ENCODE measurements around the gene MIEF2.

The MIEF2 gene

DNA sequence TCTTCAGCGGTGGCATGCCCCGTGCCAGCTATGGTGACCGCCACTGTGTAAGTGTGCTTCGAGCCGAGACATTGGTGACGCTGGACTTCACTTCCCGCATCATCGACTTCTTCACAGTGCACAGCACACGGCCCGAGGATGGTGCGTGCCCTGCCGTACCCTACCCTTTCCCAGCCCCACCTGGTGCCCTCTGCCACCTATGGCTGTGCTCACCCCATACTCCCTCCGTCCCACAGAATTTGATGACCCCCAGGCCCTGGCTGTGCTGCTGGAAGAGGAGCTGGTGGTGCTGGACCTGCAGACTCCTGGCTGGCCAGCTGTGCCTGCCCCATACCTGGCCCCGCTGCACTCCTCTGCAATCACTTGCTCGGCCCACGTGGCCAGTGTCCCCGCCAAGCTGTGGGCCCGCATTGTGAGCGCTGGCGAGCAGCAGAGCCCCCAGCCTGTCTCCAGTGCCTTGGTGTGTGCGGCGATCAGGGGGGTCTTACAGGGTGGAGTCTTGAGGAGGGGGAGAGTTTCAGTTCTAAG, 25.5 kb upstream of the MIEF2 start:
- no peak for DNase-seq (ENCODE audit: low spot score)

DNA sequence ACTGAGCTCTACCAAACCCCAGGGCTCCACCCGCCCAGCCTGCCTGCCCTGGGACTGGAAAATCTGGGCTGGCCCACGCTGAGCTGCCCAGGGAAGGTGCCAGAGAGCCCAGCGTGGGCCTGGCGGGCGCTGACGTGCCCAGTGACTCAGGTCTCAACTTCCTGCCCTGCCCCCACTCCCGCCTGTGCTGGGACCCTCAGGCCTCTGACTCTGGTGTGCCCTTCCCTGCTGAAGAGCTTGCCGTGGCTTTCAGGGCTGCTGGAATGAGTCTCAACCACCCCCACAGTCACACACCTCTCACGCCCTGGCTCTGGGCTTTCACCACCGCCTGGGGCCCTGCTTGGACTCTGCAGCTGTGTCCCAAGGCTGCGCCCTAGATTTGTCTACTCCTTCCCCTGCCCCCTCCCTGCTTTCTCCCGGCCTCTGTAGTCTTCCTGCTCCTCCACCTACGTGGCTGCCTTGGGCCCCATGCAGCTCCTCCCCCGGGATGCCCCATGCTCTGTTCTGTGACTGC, 24.7 kb upstream of the MIEF2 start:
- DNase-seq (ENCODE audit: low spot score), result no peak

DNA sequence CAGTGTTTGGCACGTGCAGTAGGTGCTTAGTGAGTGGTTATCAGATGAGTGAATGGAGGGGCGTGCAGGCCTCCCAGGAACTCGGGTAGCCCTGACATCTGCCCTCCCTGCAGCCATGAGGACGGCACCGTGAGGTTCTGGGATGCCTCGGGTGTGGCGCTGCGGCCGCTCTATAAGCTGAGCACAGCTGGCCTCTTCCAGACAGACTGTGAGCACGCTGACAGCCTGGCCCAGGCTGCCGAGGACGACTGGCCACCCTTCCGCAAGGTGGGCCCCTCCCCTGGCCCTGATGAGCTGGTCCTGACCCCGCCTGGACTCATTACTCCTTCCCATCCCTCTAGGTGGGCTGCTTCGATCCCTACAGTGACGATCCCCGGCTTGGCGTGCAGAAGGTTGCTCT, 24.0 kb upstream of the MIEF2 start:
- no peak for DNase-seq (ENCODE audit: low spot score)

- no peak for DNase-seq (ENCODE audit: low spot score)
These were observed 23.0 kb upstream of the MIEF2 start for GRCh38 chr17:18237461-18237860.

GRCh38 chr17:18238299-18238698, 22.2 kb upstream of the MIEF2 start:
- no peak for DNase-seq (ENCODE audit: low spot score)

DNA sequence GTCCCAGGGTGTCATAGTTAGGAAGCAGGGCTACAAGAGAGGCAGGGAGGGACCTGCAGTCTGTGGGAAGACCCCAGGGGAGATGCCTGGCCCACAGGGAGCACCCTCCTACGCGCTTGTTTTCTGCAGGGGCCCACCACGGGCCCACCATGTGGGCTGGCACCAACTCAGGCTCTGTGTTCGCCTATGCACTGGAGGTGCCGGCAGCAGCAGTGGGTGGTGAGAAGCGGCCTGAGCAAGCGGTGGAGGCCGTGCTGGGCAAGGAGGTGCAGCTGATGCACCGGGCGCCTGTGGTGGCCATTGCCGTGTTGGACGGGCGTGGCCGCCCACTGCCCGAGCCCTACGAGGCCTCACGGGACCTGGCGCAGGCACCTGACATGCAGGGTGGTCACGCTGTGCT, 20.0 kb upstream of the MIEF2 start:
- DNase-seq (ENCODE audit: low spot score), result no peak

DNA sequence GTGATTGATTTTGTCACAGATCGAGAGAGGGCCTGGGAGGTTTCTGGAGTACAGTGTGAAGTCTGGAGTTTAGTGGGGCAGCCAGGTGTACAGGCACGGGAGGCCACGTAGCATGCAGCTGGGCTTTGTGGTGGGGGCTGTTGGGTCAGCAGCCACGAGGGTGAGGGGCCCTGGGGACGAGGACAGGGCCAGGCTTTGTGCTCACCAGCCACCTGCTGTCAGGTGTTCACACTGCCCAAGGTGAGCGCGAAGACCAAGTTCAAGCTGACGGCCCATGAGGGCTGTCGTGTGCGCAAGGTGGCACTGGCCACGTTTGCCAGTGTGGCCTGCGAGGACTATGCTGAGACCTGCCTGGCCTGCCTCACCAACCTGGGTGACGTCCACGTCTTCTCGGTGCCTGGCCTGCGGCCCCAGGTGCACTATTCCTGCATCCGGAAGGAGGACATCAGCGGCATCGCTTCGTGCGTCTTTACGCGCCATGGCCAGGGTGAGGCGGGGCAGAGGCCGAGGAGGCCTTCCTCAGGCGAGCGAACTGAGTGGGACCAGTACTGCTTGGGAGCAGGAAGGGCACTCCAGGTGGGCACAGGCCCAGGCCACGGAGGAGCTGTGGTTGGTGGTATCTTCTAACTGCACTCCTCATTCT, 19.1 kb upstream of the MIEF2 start:
- no peak for DNase-seq (ENCODE audit: low spot score)

DNA sequence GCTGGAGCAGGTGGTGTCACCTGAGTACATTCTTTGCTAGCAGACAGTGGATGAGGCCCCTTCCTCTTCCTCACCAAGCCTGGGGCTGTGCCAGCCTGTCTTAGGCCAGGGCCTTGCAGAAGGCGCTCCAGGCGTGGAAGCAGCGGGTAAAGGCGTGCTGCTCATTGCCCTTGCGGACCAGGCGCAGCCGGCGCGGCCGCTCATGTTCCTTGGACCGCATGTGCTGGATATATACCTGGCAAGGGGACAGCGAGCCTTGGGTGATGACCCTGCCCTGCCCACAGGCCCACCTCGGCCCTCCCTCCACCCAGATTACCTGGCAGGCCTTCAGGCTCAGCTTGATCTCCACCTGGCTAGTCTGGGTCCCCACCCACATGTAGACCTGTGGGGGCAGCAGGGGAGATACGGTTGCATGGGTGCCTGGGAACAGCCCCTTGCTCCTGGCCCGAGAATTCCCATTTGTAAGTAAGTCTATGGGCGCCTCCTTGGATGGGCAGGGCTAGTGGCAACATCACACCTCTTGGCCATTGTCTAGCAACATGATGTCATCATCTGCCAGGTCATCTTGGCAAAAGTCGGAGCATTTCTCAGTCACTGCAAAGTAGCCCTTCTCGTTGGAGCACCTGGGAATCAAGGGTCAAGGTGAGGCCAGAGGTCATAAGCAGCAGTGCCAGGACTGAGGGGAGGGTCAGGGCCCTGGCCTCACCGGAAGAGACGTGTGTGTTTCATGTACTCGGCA, 15.3 kb upstream of the MIEF2 start:
- DNase-seq (ENCODE audit: low spot score), result no peak

- DNase-seq (ENCODE audit: low spot score), result no peak
These were observed 14.2 kb upstream of the MIEF2 start for GRCh38 chr17:18246109-18246725.

DNA sequence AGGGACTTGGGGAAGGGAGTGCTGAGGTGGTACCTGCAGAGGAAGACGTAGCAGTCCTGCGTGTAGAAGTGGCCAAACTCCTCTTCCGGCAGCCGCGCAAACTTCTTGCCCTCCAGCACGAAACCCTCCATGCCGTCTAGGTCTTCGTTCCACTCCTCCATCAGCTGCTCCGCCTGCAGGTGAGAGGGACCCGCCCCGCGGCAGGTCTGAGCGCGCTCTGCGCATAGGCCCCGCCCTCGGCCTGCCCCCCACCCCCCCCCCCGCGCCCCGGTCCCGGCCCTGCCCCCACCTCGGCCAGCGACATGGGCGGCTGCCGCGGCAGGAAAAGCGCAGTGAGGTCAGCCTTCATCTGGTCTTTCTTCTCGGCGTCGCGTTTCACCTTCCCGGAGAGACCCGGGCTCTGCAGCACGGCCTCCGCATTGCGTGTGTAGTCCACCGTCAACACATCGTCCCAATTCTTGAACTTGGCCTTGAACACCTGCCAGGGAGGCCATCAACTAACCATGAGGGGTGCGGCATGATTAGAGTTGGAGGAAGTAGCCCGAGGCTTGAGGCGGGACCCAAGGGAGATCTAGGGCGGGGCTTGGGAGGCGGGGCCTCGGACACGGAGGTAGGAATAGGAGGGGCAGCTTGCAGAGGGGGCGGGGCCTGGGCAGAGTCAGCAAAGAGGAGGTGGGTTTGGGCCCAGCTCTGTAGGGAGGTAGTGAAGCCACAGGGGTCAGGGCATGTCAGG, 13.4 kb upstream of the MIEF2 start:
- peak; percentile 65 for DNase-seq (ENCODE audit: low spot score)

- no peak for DNase-seq (ENCODE audit: low spot score)
These were observed 12.9 kb upstream of the MIEF2 start for GRCh38 chr17:18247613-18248001.

DNA sequence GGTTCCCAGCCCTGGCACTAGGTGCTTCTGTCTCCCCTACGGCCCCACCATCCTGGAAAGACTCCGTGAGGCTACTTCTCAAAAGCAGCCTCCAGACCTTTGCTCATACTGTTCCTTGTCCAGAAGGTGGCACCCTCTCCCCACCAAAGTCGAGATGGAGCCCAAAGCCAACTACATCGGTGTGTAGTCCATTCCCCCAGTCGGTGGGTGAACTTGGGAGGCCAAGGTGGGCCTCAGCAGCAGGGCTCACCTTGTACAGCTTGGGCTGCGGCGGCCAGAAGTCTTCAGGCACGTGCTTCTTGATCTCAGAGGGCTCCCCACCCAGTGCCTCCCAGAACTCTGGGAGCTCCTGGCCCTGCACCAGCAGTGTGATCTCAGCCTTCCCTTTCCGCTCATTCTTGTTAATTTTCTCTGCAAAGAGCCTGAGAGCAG, 12.1 kb upstream of the MIEF2 start:
- DNase-seq (ENCODE audit: low spot score), result peak; percentile 81

DNA sequence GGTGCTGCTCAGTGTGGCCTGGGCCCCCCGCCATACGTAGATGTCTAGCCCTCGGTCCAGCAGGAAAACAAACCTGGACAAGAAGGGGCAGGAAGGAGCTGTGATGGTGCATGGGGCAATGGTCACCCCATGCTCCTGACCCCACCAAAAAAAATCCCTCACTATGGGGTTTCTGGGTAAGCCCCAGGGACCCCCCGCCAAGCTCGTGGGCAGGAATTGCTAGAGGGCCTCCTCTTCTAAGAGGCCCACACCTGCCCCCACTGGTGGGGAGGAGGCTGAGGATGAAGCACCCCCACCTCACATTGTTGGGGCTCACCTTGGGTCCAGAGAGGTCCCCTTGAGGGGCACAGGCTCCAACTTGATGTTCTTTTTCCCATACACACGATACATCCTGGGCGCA, 11.7 kb upstream of the MIEF2 start:
- no peak for DNase-seq (ENCODE audit: low spot score)

GRCh38 chr17:18250259-18250658, 10.2 kb upstream of the MIEF2 start:
- no peak for DNase-seq (ENCODE audit: low spot score)

- no peak for DNase-seq (ENCODE audit: low spot score)
These were observed 9.8 kb upstream of the MIEF2 start for GRCh38 chr17:18250708-18251107.

DNA sequence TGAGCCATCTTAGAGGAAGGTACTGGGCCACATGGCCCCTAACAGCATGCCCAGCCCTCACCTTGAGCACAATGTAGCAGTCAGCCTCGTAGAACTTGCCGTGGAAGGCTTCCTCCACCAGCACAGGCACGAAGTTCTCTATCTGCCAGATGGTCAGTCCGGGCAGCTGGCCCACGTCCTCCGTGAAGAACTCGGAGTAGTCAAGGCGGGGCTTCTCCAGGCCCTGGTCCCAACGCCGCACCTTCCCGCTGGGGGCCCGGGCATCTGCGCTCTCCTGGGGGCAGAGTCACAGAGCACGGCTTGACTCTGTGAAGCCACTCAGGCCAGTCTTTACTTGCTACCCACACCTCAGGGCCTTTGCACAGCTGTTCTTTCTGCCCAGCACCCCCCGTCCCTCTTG, 9.3 kb upstream of the MIEF2 start:
- DNase-seq (ENCODE audit: low spot score), result no peak

DNA sequence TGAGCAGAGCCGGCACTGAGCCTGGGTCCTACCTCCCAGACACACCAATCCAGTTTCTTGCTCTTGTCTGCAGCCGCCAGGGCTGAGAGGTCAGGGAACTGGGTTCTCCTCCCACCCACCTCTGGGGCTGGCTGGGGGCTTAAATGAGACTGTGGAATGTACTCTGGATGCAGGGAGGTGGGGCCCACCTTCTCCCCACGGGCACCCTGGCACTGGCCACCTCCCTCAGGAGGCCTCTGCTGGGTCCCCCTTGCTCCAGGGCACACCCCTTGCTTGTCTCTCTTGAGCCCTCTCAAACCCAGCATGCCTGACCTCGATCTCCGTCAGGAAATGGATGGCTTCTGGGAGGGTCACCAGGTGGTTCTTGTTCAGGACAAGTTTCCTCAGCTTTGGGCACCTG, 8.3 kb upstream of the MIEF2 start:
- no peak for DNase-seq (ENCODE audit: low spot score)

GRCh38 chr17:18253187-18253884, 7.1 kb upstream of the MIEF2 start:
- DNase-seq (ENCODE audit: low spot score), result no peak

DNA sequence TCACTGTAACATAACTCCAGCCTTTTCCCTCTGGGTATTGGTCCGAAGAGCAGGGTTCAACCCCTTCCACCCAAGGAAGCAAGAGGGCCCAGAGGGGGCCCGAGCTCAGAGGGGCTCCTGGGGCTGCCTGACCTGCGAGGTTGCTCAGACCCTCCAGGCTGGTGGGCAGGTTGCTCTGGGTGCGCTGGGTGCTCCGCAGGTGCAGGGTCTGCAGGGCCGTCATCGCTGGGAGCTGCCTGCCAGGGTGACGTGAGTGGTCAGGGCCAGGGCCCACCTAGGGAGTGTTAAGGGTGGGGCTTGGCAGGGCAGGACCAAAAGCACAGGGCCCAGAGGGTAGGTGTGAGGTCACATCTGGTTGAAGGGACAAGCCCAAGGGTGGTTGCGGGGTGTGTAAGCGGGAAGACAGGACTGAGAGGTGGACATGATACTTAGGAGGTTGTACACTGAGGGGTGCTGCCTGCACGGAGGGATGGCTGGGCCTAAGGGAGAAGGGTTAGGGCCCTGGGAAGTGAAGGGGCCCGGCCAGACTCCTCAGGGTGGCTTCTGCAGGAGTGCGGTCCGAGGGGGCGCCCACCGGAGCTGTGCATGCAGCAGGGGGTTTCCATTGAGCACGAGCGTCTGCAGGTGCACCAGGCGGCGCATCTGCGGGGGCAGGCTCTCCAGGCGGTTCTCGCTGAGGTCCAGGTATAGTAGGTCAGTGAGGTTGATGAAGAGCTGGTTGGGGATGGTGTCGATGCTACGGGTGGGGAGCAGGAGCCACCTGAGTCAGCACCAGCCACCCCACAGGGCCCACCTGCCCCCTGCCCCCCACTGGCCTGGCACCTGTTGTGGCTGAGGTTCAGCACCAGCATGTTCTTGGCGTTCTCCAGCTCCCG, 6.3 kb upstream of the MIEF2 start:
- no peak for DNase-seq (ENCODE audit: low spot score)

All from SK-N-DZ (cell line).